Stomach (tissue), 9 donors: ENCODE results near the gene ITGAL. TPM values are rescaled to one million over a fixed set of nuclear protein-coding genes. Genes with fewer than 3 reads are reported as not detected.

Source experiments
- DNase-seq, 2 donors: peaks; one replicate each; pipeline versions ENCODE4 v3.0.0 to v3.0.0-alpha.2; 2013 to 2019
- H3K27ac ChIP-seq, 5 donors: fragments of 200-600 bp in 4 of 5; sonication (generic) in 4 of 5; one replicate each; pipeline ENCODE4 v1.5.1; 2013 to 2019; ENCODE audit warnings: mild to moderate bottlenecking in 1 of 5, moderate library complexity in 1 of 5
- H3K27me3 ChIP-seq, 3 donors: fragments of 200-600 bp; sonication (generic); one replicate each; pipeline ENCODE4 v1.5.1; 2017 to 2019; ENCODE audit warnings: mixed run types in 1 of 3
- H3K36me3 ChIP-seq, 4 donors: fragments of 200-600 bp; sonication (generic); 1 replicate in 3 of 4; 2 replicates in 1 of 4; pipeline ENCODE4 v1.5.1; 2016 to 2019
- H3K4me1 ChIP-seq, 4 donors: fragments of 200-600 bp; sonication (generic); one replicate each; pipeline ENCODE4 v1.5.1; 2016 to 2019
- H3K4me3 ChIP-seq, 4 donors: fragments of 200-600 bp; sonication (generic) in 3 of 4; one replicate each; pipeline ENCODE4 v1.5.1; 2016 to 2019; ENCODE audit warnings: mild to moderate bottlenecking in 1 of 4
- H3K9me3 ChIP-seq, 4 donors: fragments of 200-600 bp; sonication (generic); one replicate each; pipeline ENCODE4 v1.5.1; 2016 to 2019
- CTCF ChIP-seq, 7 experiments: fragments of 450-650 bp in 4 of 7; fragments of 200-600 bp in 3 of 7; sonication (generic) in 3 of 7; IDR thresholded peaks; one replicate each; pipeline ENCODE4 v1.5.1; 2016 to 2019; ENCODE audit warnings: antibody characterized with exemption in 7 of 7, control low read depth in 2 of 7, mild to moderate bottlenecking in 1 of 7
- EP300 ChIP-seq: sonication (generic); formaldehyde crosslinking; IDR thresholded peaks from one replicate; pipeline ENCODE4 v1.6.1; 2017; ENCODE audit warnings: antibody characterized with exemption
- POLR2A ChIP-seq, 4 donors: fragments of 450-650 bp; IDR thresholded peaks; one replicate each; pipeline ENCODE4 v1.6.1; 2016; ENCODE audit warnings: antibody characterized with exemption in 4 of 4, control low read depth in 2 of 4, mild to moderate bottlenecking in 1 of 4, moderate library complexity in 1 of 4
- POLR2AphosphoS5 ChIP-seq, 3 donors: sonication (generic); formaldehyde crosslinking; IDR thresholded peaks; one replicate each; pipeline ENCODE4 v1.6.1; 2016; ENCODE audit warnings: antibody characterized with exemption in 3 of 3
- WGBS, 5 donors: extraction: QIAGEN DNeasy Blood & Tissue Kit in 3 of 5; methylation state at CpG; one replicate each; pipeline versions ENCODE4 v1.1.5 to v1.1.7; 2013 to 2018; 5-methylcytosine and 5-hydroxymethylcytosine counted together
- intact Hi-C: fragments of 100-400 bp; cut with DNase I; formaldehyde crosslinking; loops from one replicate; pipeline ENCODE4 v1.15.1; 2023; ENCODE audit warnings: low total_unique reads
- polyA plus RNA-seq, 3 donors: library from polyadenylated mRNA; stranded (reverse); fragments of 200-250 nt; gene quantifications; one replicate each; pipeline ENCODE4 v1.2.3, GENCODE V29; 2013
- total RNA-seq, 5 donors: library from RNA; depleted of rRNA; stranded (reverse); fragments of >200 nt; gene quantifications; one replicate each; pipeline versions ENCODE4 v1.1.0 to v1.2.3, GENCODE V29; 2014 to 2016
- donor health status: healthy with polysubstance abuse.
- donor health status: Bipolar disorder and iron deficiency.
- donor health status: healthy.

The ITGAL gene
- total and polyA plus RNA-seq, 8 donors = 1.2 to 256 (median 6.8) TPM

DNA sequence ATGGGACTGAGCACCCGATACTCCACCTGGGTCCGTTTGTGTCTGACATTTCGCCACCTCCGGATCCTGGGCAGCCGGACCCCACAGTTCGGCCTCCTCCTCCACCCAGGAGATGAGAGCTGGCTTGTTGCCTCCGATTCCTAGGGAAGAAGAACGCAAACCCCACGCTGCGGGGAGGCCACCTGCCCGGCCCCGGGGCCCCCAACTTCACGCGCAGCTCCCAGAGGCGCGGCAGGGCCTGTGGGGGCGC lies 85.1 kb downstream of the ITGAL start:
- Histone ChIP-seq H3K4me1 (peaks cover 7 to 80% (median 65%) of the 10 kb centered on the region in 4 donors), H3K4me3 (peak overlapping the region; percentile 72 to 84 (median 78)), H3K9me3 (no peaks in the 10 kb centered on the region), H3K27ac (peak overlapping the region; percentile 91 to 98 (median 96)), H3K36me3 (peaks cover 13 to 37% (median 37%) of the 10 kb centered on the region in 4 donors), H3K27me3 (no peaks in the 10 kb centered on the region)
- WGBS, 5 donors = 0 to 1% (median 1%) methylated on average over 7 to 17 of the region's 17 CpGs; no CpG with 5 or more reads in 1 of the 5 donors
- TF ChIP-seq CTCF (IDR thresholded peaks at IDR 0.05) (no peak), EP300 (no peak), POLR2AphosphoS5 (IDR thresholded peaks at IDR 0.05) (no peak), POLR2A (IDR thresholded peaks at IDR 0.05) (no peak)
- no peak for DNase-seq
- intact Hi-C loops = no loop called here

DNA sequence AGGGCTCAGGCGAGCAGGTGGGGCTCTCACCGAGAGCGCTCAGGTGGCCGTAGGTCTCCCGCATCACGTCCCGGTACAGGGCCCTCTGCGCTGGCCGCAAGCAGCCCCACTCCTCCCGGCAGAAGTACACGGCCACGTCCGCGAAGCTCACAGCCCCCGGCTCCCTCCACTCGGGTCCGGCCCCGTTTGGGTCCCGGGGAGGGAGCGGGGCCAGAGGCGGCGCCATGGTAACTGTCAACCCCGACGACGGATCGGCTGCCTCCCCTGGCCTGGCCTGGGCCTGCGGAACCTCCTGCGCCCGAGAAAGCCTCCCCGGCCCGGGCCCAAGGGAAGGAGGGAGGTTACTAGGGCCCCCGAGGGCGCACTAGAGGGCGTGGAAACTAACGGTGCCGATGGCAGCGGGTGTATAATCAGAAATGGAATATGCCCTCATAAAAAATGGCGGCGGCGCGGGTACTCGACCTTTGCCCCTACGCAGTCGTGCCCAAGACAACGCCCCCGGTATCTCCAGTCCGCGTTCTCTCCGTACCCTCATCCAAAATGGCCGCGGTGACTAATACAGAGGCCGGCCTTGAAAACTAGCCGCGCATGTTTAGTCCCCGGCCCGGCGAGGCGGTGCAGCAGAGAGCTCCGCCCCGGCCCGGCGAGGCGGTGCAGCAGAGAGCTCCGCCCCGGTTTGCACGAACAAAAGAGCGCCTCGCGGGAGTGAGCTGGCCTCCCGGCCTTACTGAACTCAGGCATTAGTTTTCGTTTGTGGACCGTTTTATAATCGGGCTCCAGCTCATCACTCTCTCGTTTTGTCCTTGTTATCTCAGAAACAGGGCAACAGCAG lies 85.6 kb downstream of the ITGAL start, which contains the start of gene ZNF764:
Gene ZNF764 (minus strand): TSS at position 418 of the 832 bp plus-strand sequence. CDS start 192 bp downstream, at position 226.
- WGBS, 5 donors = 0% methylated on average over 11 to 74 of the region's 74 CpGs
- TF ChIP-seq EP300 (no peak), POLR2A (IDR thresholded peaks at IDR 0.05) (peak in 1 of 4 donors; percentile 12), POLR2AphosphoS5 (IDR thresholded peaks at IDR 0.05) (peak; percentile 48 to 91 (median 51)), CTCF (IDR thresholded peaks at IDR 0.05) (peak in 1 of 7 experiments; percentile 6)

GRCh38 chr16:30558789-30559377 lies 86.3 kb downstream of the ITGAL start:
- Histone ChIP-seq H3K36me3 (peaks cover 13 to 25% (median 24%) of the 10 kb centered on the region in 4 donors), H3K27me3 (no peaks in the 10 kb centered on the region), H3K4me1 (peaks cover 7 to 68% (median 53%) of the 10 kb centered on the region in 4 donors), H3K4me3 (peak overlapping the region; percentile 72 to 84 (median 78)), H3K27ac (peak overlapping the region; percentile 71 to 98 (median 96)), H3K9me3 (no peaks in the 10 kb centered on the region)
- intact Hi-C loops = no loop called here
- 72 to 82% (median 77%) methylated on average over 21 of the region's 21 CpGs for WGBS, 5 donors
- TF ChIP-seq POLR2AphosphoS5 (IDR thresholded peaks at IDR 0.05) (no peak), EP300 (no peak), POLR2A (IDR thresholded peaks at IDR 0.05) (no peak), CTCF (IDR thresholded peaks at IDR 0.05) (no peak)
- no peak for DNase-seq

More for the DNA sequence above, 85.6 kb downstream of the ITGAL start, which contains the start of gene ZNF764:
- no peaks in the 10 kb centered on the region for H3K9me3 ChIP-seq
- peaks cover 13 to 32% (median 31%) of the 10 kb centered on the region in 4 donors for H3K36me3 ChIP-seq
- peak within 1 kb of the TSS; percentile 91 to 98 (median 96) for H3K27ac ChIP-seq
- peaks cover 7 to 75% (median 59%) of the 10 kb centered on the region in 4 donors for H3K4me1 ChIP-seq
- peak within 1 kb of the TSS; percentile 72 to 84 (median 78) for H3K4me3 ChIP-seq
- intact Hi-C loops = no loop called here
- peak; percentile 99 for DNase-seq
- H3K27me3 ChIP-seq = no peaks in the 10 kb centered on the region

DNA sequence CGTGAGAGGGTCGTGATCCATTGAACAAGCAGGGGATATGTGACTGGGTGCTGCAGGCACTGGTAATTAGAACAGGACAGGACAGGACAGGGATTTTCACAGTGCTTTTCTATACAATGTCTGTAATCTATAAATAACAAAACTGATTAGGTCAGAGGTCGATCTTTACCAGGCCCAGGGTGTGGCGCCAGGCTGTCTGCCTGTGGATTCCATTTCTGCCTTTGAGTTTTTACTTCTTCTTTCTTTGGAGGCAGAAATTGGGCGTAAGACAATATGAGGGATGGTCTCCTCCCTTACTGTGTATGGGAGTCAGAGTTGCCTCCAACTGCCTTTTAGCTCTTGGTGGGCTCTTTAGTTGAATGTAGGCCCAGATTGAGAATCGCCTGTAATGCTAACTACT lies 87.1 kb downstream of the ITGAL start:
- H3K9me3 ChIP-seq = no peaks in the 10 kb centered on the region
- TF ChIP-seq CTCF (IDR thresholded peaks at IDR 0.05) = no peak
- no peak for TF ChIP-seq POLR2AphosphoS5 (IDR thresholded peaks at IDR 0.05)
- TF ChIP-seq POLR2A (IDR thresholded peaks at IDR 0.05) = no peak
- TF ChIP-seq EP300 = no peak
- H3K27me3 ChIP-seq = no peaks in the 10 kb centered on the region
- H3K4me1 ChIP-seq = peaks cover 7 to 61% (median 47%) of the 10 kb centered on the region in 4 donors
- H3K4me3 ChIP-seq = no peak overlapping the region
- 84 to 91% (median 88%) methylated on average over 6 of the region's 6 CpGs for WGBS, 5 donors
- H3K27ac ChIP-seq = no peak overlapping the region
- intact Hi-C loops = loop anchor here (10.0 kb wide), 1 partner anchor 95 kb away; the partner anchor contains the start of genes FBRS and PRR14
- peaks cover 13 to 17% (median 16%) of the 10 kb centered on the region in 4 donors for H3K36me3 ChIP-seq
- DNase-seq = no peak
